Naive B cell (primary cell): Measurements from ENCODE around the gene IL22RA2. TPM values are rescaled to one million over a fixed set of nuclear protein-coding genes. Genes with fewer than 3 reads are reported as not detected.

Experiments
- ATAC-seq, 2 donors: fragments of 150-1000 bp; cut with Tn5 transposase; 2 replicates each; pipeline ENCODE4 v1.10.0; 2021; ENCODE audit warnings: low read depth in 2 of 2, mild to moderate bottlenecking in 2 of 2, moderate library complexity in 2 of 2
- DNase-seq: peaks from one replicate; pipeline ENCODE4 v3.0.0; 2022
- H3K27ac Mint-ChIP-seq, 6 donors: one replicate each; pipeline ENCODE4 v1.8.0; 2020 to 2022; ENCODE audit warnings: mild to moderate bottlenecking in 6 of 6, mixed read lengths in 6 of 6, moderate library complexity in 5 of 6, inconsistent platforms in 2 of 6
- H3K27me3 Mint-ChIP-seq, 3 donors: one replicate each; pipeline ENCODE4 v1.8.0; 2021 to 2022; ENCODE audit warnings: mixed read lengths in 3 of 3, mild to moderate bottlenecking in 1 of 3
- H3K36me3 Mint-ChIP-seq, 2 donors: one replicate each; pipeline ENCODE4 v1.8.0; 2020 to 2022; ENCODE audit warnings: mixed read lengths in 2 of 2, inconsistent platforms in 1 of 2, mild to moderate bottlenecking in 1 of 2
- H3K4me1 Mint-ChIP-seq, 3 donors: one replicate each; pipeline ENCODE4 v1.8.0; 2020 to 2022; ENCODE audit warnings: mixed read lengths in 3 of 3, inconsistent platforms in 1 of 3, mild to moderate bottlenecking in 1 of 3, moderate library complexity in 1 of 3
- H3K4me3 Mint-ChIP-seq, 8 donors: one replicate each; pipeline ENCODE4 v1.8.0; 2020 to 2022; ENCODE audit warnings: mild to moderate bottlenecking in 8 of 8, mixed read lengths in 8 of 8, moderate library complexity in 8 of 8, inconsistent platforms in 2 of 8
- H3K9me3 Mint-ChIP-seq, 7 donors: one replicate each; pipeline ENCODE4 v1.8.0; 2020 to 2022; ENCODE audit warnings: mixed read lengths in 7 of 7, mild to moderate bottlenecking in 5 of 7, inconsistent platforms in 2 of 7, moderate library complexity in 1 of 7
- polyA plus RNA-seq, 6 donors: library from polyadenylated mRNA; unstranded; fragments of 300-500 nt; fragmentation: Illumina TruSeq; gene quantifications; one replicate each; pipeline ENCODE4 v1.2.3, GENCODE V29; 2021; ENCODE audit warnings: low read depth in 6 of 6

IL22RA2 gene
- polyA plus RNA-seq, 6 donors from 2014 or later, result not detected

GRCh38 chr6:137171824-137172733 lies 1.4 kb downstream of the IL22RA2 start:
- H3K36me3 Mint-ChIP-seq, result no peaks in the 10 kb centered on the region
- peaks cover 0 to 8% (median 2%) of the 10 kb centered on the region in 7 donors for H3K9me3 Mint-ChIP-seq
- peak overlapping the region; percentile 91 to 98 (median 96) for H3K27ac Mint-ChIP-seq
- peak overlapping the region in 7 of 8 donors; percentile 11 to 83 (median 70) for H3K4me3 Mint-ChIP-seq
- peaks cover 50 to 90% (median 81%) of the 10 kb centered on the region in 3 donors for H3K4me1 Mint-ChIP-seq
- peak; percentile 82 to 88 for ATAC-seq
- no peaks in the 10 kb centered on the region for H3K27me3 Mint-ChIP-seq
- DNase-seq, result peak; percentile 42

- no peaks in the 10 kb centered on the region for H3K36me3 Mint-ChIP-seq
- DNase-seq (no peak), ATAC-seq (no peak)
- peak overlapping the region in 7 of 8 donors; percentile 29 to 83 (median 70) for H3K4me3 Mint-ChIP-seq
- no peaks in the 10 kb centered on the region for H3K27me3 Mint-ChIP-seq
- peaks cover 50 to 90% (median 78%) of the 10 kb centered on the region in 3 donors for H3K4me1 Mint-ChIP-seq
- peak overlapping the region; percentile 85 to 97 (median 92) for H3K27ac Mint-ChIP-seq
- H3K9me3 Mint-ChIP-seq, result peaks cover 0 to 8% (median 2%) of the 10 kb centered on the region in 7 donors
Measured at GRCh38 chr6:137171053-137171374, 2.4 kb downstream of the IL22RA2 start.

- DNase-seq (no peak), ATAC-seq (peak in 1 of 2 donors; percentile 29)
- Mint-ChIP-seq H3K4me3 (peak overlapping the region in 5 of 8 donors; percentile 44 to 83 (median 74)), H3K9me3 (peaks cover 0 to 8% (median 2%) of the 10 kb centered on the region in 7 donors), H3K4me1 (peaks cover 50 to 90% (median 77%) of the 10 kb centered on the region in 3 donors), H3K27ac (peak overlapping the region; percentile 85 to 94 (median 91)), H3K36me3 (no peaks in the 10 kb centered on the region), H3K27me3 (no peaks in the 10 kb centered on the region)
Measured at GRCh38 chr6:137170266-137171052, 3.0 kb downstream of the IL22RA2 start.

- Mint-ChIP-seq H3K27me3 (no peaks in the 10 kb centered on the region), H3K4me3 (peak overlapping the region in 3 of 8 donors; percentile 39 to 48 (median 47)), H3K36me3 (peaks cover 10 to 12% of the 10 kb centered on the region in 2 donors), H3K9me3 (peaks cover 3 to 16% (median 10%) of the 10 kb centered on the region in 7 donors), H3K4me1 (peaks cover 56 to 89% (median 81%) of the 10 kb centered on the region in 3 donors), H3K27ac (no peak overlapping the region)
- DNase-seq (no peak), ATAC-seq (no peak)
Measured at GRCh38 chr6:137167702-137168377, 5.6 kb downstream of the IL22RA2 start.

GRCh38 chr6:137166247-137167098 lies 7.0 kb downstream of the IL22RA2 start:
- Mint-ChIP-seq H3K27me3 (no peaks in the 10 kb centered on the region), H3K4me1 (peaks cover 49 to 82% (median 69%) of the 10 kb centered on the region in 3 donors), H3K36me3 (peaks cover 10 to 12% of the 10 kb centered on the region in 2 donors), H3K27ac (peak overlapping the region; percentile 17 to 80 (median 41)), H3K9me3 (peaks cover 3 to 16% (median 10%) of the 10 kb centered on the region in 7 donors), H3K4me3 (peak overlapping the region in 6 of 8 donors; percentile 10 to 79 (median 36))
- ATAC-seq (peak; percentile 55 to 57), DNase-seq (no peak)

- peaks cover 3 to 16% (median 10%) of the 10 kb centered on the region in 7 donors for H3K9me3 Mint-ChIP-seq
- peak overlapping the region in 7 of 8 donors; percentile 27 to 79 (median 61) for H3K4me3 Mint-ChIP-seq
- peaks cover 46 to 79% (median 67%) of the 10 kb centered on the region in 3 donors for H3K4me1 Mint-ChIP-seq
- DNase-seq (no peak), ATAC-seq (peak; percentile 67 to 82)
- H3K27ac Mint-ChIP-seq, result peak overlapping the region in 5 of 6 donors; percentile 36 to 85 (median 58)
- no peaks in the 10 kb centered on the region for H3K27me3 Mint-ChIP-seq
- peaks cover 10 to 12% of the 10 kb centered on the region in 2 donors for H3K36me3 Mint-ChIP-seq
Measured at GRCh38 chr6:137165375-137166246, 7.8 kb downstream of the IL22RA2 start.

GRCh38 chr6:137163732-137164318 lies 9.6 kb downstream of the IL22RA2 start:
- peak overlapping the region in 2 of 6 donors; percentile 36 to 50 for H3K27ac Mint-ChIP-seq
- peaks cover 37 to 65% (median 59%) of the 10 kb centered on the region in 3 donors for H3K4me1 Mint-ChIP-seq

GRCh38 chr6:137162692-137163306 lies 10.6 kb downstream of the IL22RA2 start:
- Mint-ChIP-seq H3K4me3 (no peak overlapping the region), H3K4me1 (peaks cover 37 to 59% (median 58%) of the 10 kb centered on the region in 3 donors), H3K27me3 (no peaks in the 10 kb centered on the region), H3K27ac (peak overlapping the region in 1 of 6 donors; percentile 54), H3K9me3 (peaks cover 3 to 16% (median 6%) of the 10 kb centered on the region in 7 donors), H3K36me3 (peaks cover 10 to 12% of the 10 kb centered on the region in 2 donors)
- ATAC-seq (no peak), DNase-seq (no peak)

More at GRCh38 chr6:137163732-137164318, 9.6 kb downstream of the IL22RA2 start:
- Mint-ChIP-seq H3K27me3 (no peaks in the 10 kb centered on the region), H3K9me3 (peaks cover 3 to 16% (median 6%) of the 10 kb centered on the region in 7 donors), H3K4me3 (peak overlapping the region in 3 of 8 donors; percentile 3 to 40 (median 37)), H3K36me3 (peaks cover 10 to 12% of the 10 kb centered on the region in 2 donors)
- ATAC-seq, result no peak
- no peak for DNase-seq

- H3K27me3 Mint-ChIP-seq, result no peaks in the 10 kb centered on the region
- ATAC-seq (no peak), DNase-seq (no peak)
- no peak overlapping the region for H3K4me3 Mint-ChIP-seq
- H3K27ac Mint-ChIP-seq, result peak overlapping the region in 1 of 6 donors; percentile 54
- H3K4me1 Mint-ChIP-seq, result peaks cover 34 to 51% (median 50%) of the 10 kb centered on the region in 3 donors
- peaks cover 10 to 12% of the 10 kb centered on the region in 2 donors for H3K36me3 Mint-ChIP-seq
- H3K9me3 Mint-ChIP-seq, result peaks cover 3 to 16% (median 6%) of the 10 kb centered on the region in 7 donors
Measured at GRCh38 chr6:137161949-137162348, 11.5 kb downstream of the IL22RA2 start.

- no peak overlapping the region for H3K4me3 Mint-ChIP-seq
- no peak for DNase-seq
- H3K27me3 Mint-ChIP-seq, result no peaks in the 10 kb centered on the region
- peaks cover 36 to 52% (median 49%) of the 10 kb centered on the region in 3 donors for H3K4me1 Mint-ChIP-seq
- peaks cover 3 to 16% (median 6%) of the 10 kb centered on the region in 7 donors for H3K9me3 Mint-ChIP-seq
- H3K27ac Mint-ChIP-seq, result no peak overlapping the region
- ATAC-seq, result no peak
- peaks cover 10 to 12% of the 10 kb centered on the region in 2 donors for H3K36me3 Mint-ChIP-seq
Measured at GRCh38 chr6:137160763-137161162, 12.7 kb downstream of the IL22RA2 start.
